GM23248 (cell line): Measurements from ENCODE around the gene DGKG. TPM values are rescaled to one million over a fixed set of nuclear protein-coding genes. Genes with fewer than 3 reads are reported as not detected.

ENCODE experiments used
- DNase-seq: peaks from one replicate; pipeline ENCODE4 v3.0.0-alpha.2; 2015
- H2AFZ ChIP-seq: fragments of 200-600 bp; sonication (generic); 2 replicates; pipeline ENCODE4 v1.6.1; 2016; ENCODE audit warnings: antibody characterized with exemption
- H3F3A ChIP-seq: fragments of 200-600 bp; sonication (generic); 2 replicates; pipeline ENCODE4 v1.6.1; 2016; ENCODE audit warnings: mild to moderate bottlenecking, antibody characterized with exemption, mixed run types; ENCODE audit not compliant: insufficient read depth
- H3K27ac ChIP-seq: fragments of 200-600 bp; sonication (generic); 2 replicates; pipeline ENCODE4 v1.5.1; 2016; ENCODE audit warnings: mild to moderate bottlenecking
- H3K27me3 ChIP-seq: fragments of 200-600 bp; sonication (generic); replicated peaks from 2 replicates; pipeline ENCODE4 v1.6.1; 2016; ENCODE audit warnings: mild to moderate bottlenecking; ENCODE audit not compliant: insufficient read depth
- H3K36me3 ChIP-seq: fragments of 200-600 bp; sonication (generic); 2 replicates; pipeline ENCODE4 v1.6.1; 2016; ENCODE audit warnings: low read depth, mild to moderate bottlenecking
- H3K4me1 ChIP-seq: fragments of 200-600 bp; sonication (generic); 2 replicates; pipeline ENCODE4 v1.6.1; 2016; ENCODE audit warnings: mild to moderate bottlenecking; ENCODE audit not compliant: insufficient read depth
- H3K4me2 ChIP-seq: fragments of 200-600 bp; sonication (generic); one replicate; pipeline ENCODE4 v1.6.1; 2016; ENCODE audit warnings: mild to moderate bottlenecking; ENCODE audit not compliant: unreplicated experiment
- H3K4me3 ChIP-seq: fragments of 200-600 bp; sonication (generic); 2 replicates; pipeline ENCODE4 v1.5.1; 2016; ENCODE audit warnings: mild to moderate bottlenecking
- H3K79me2 ChIP-seq: fragments of 200-600 bp; sonication (generic); 2 replicates; pipeline ENCODE4 v1.6.1; 2016; ENCODE audit warnings: mild to moderate bottlenecking; ENCODE audit not compliant: insufficient read depth
- H3K9ac ChIP-seq: fragments of 200-600 bp; sonication (generic); 2 replicates; pipeline ENCODE4 v1.6.1; 2016; ENCODE audit warnings: mild to moderate bottlenecking
- H3K9me2 ChIP-seq: fragments of 200-600 bp; sonication (generic); 2 replicates; pipeline ENCODE4 v1.6.1; 2016; ENCODE audit warnings: mixed run types, mild to moderate bottlenecking, moderate library complexity; ENCODE audit not compliant: insufficient read depth
- H3K9me3 ChIP-seq: fragments of 200-600 bp; sonication (generic); one replicate; pipeline ENCODE4 v1.6.1; 2017; ENCODE audit warnings: low read depth
- H4K20me1 ChIP-seq: fragments of 200-600 bp; sonication (generic); 2 replicates; pipeline ENCODE4 v1.6.0; 2016; ENCODE audit not compliant: insufficient read depth
- EZH2 ChIP-seq: fragments of 200-600 bp; sonication (generic); IDR thresholded peaks from 2 replicates; pipeline ENCODE4 v1.6.1; 2018; ENCODE audit warnings: antibody characterized with exemption, mild to moderate bottlenecking; ENCODE audit not compliant: insufficient read depth, poor library complexity, severe bottlenecking
- EZH2phosphoT487 ChIP-seq: fragments of 200-600 bp; sonication (generic); IDR thresholded peaks from 2 replicates; pipeline ENCODE4 v1.6.1; 2018; ENCODE audit warnings: antibody characterized with exemption, moderate library complexity, mild to moderate bottlenecking, low read depth; ENCODE audit not compliant: insufficient read depth
- WGBS, 2 experiments: methylation state at CpG; one replicate each; pipeline ENCODE4 v1.1.6; 2015 to 2017; ENCODE audit warnings: low lambda C conversion rate in 2 of 2, low coverage in 1 of 2; ENCODE audit errors: missing lambda C conversion rate in 2 of 2; 5-methylcytosine and 5-hydroxymethylcytosine counted together
- in situ Hi-C: fragments of 300-500 bp; cut with MboI; formaldehyde crosslinking; loops from 2 replicates; pipeline ENCODE4 v1.15.0; 2020
- polyA plus RNA-seq: library from polyadenylated mRNA; unstranded; fragments of >200 nt; fragmentation: Nextera tagmentation; extraction: Ambion mirVana; gene quantifications from 2 replicates; pipeline ENCODE4 v1.2.1, GENCODE V29; 2016
- total RNA-seq: library from RNA; depleted of rRNA; stranded (reverse); fragments of >200 nt; shearing (Covaris generic); gene quantifications from 2 replicates; pipeline ENCODE4 v1.2.3, GENCODE V29; 2014

The DGKG gene
- total and polyA plus RNA-seq, 2 experiments from 2014 or later, result not detected

- no peak overlapping the region for H3K4me3 ChIP-seq
- DNase-seq, result no peak
- H3K4me2 ChIP-seq, result no peak overlapping the region
- in situ Hi-C loops, result no loop called here
- peaks cover 92% of the 10 kb centered on the region for H3K27me3 ChIP-seq
- H3K9me2 ChIP-seq, result no peaks in the 10 kb centered on the region
- no peaks in the 10 kb centered on the region for H3F3A ChIP-seq
- no peak for TF ChIP-seq EZH2phosphoT487
- no peak for TF ChIP-seq EZH2
- H3K27ac ChIP-seq, result no peak overlapping the region
- H3K9ac ChIP-seq, result no peak overlapping the region
- no peaks in the 10 kb centered on the region for H3K4me1 ChIP-seq
- WGBS, 2 experiments, result 53% methylated on average over 10 of the region's 10 CpGs
- no peaks in the 10 kb centered on the region for H3K36me3 ChIP-seq
- no peaks in the 10 kb centered on the region for H3K9me3 ChIP-seq
- H4K20me1 ChIP-seq, result no peaks in the 10 kb centered on the region
- H2AFZ ChIP-seq, result no peak overlapping the region
- H3K79me2 ChIP-seq, result no peaks in the 10 kb centered on the region
These were observed 954 bp upstream of the DGKG start for GRCh38 chr3:186362988-186363387.

GRCh38 chr3:186362537-186362842 is 456 bp upstream of the DGKG start:
- no peak for TF ChIP-seq EZH2phosphoT487
- TF ChIP-seq EZH2, result no peak
- H3F3A ChIP-seq, result no peaks in the 10 kb centered on the region
- H4K20me1 ChIP-seq, result no peaks in the 10 kb centered on the region
- DNase-seq, result no peak
- no peaks in the 10 kb centered on the region for H3K36me3 ChIP-seq
- 0 out of 2 replicates have a peak overlapping the region, but pooled peaks have one; percentile 44 for H3K4me3 ChIP-seq
- in situ Hi-C loops, result no loop called here
- no peaks in the 10 kb centered on the region for H3K4me1 ChIP-seq
- no peak overlapping the region for H3K9ac ChIP-seq
- H3K27ac ChIP-seq, result no peak overlapping the region
- no peaks in the 10 kb centered on the region for H3K9me3 ChIP-seq
- H3K27me3 ChIP-seq, result peaks cover 87% of the 10 kb centered on the region
- 32 to 37% methylated on average over 9 of the region's 9 CpGs for WGBS, 2 experiments
- H3K4me2 ChIP-seq, result no peak overlapping the region
- H3K79me2 ChIP-seq, result no peaks in the 10 kb centered on the region
- H2AFZ ChIP-seq, result no peak overlapping the region
- H3K9me2 ChIP-seq, result no peaks in the 10 kb centered on the region

- no peaks in the 10 kb centered on the region for H3K4me1 ChIP-seq
- peaks cover 79% of the 10 kb centered on the region for H3K27me3 ChIP-seq
- no peak overlapping the region for H3K4me2 ChIP-seq
- no peak overlapping the region for H3K4me3 ChIP-seq
- no peak overlapping the region for H3K27ac ChIP-seq
- 4 to 10% methylated on average over 26 of the region's 26 CpGs for WGBS, 2 experiments
- no peak overlapping the region for H3K9ac ChIP-seq
- H3K79me2 ChIP-seq, result no peaks in the 10 kb centered on the region
- no peaks in the 10 kb centered on the region for H3K9me2 ChIP-seq
- TF ChIP-seq EZH2 (peak; percentile 90), EZH2phosphoT487 (no peak)
- H3K36me3 ChIP-seq, result no peaks in the 10 kb centered on the region
- H4K20me1 ChIP-seq, result no peaks in the 10 kb centered on the region
- H3K9me3 ChIP-seq, result no peaks in the 10 kb centered on the region
- H2AFZ ChIP-seq, result no peak overlapping the region
- in situ Hi-C loops, result no loop called here
- DNase-seq, result no peak
- no peaks in the 10 kb centered on the region for H3F3A ChIP-seq
These were observed 730 bp downstream of the DGKG start for GRCh38 chr3:186361246-186361761.

- H3K27me3 ChIP-seq, result peaks cover 79% of the 10 kb centered on the region
- no peak overlapping the region for H3K4me3 ChIP-seq
- no peak overlapping the region for H3K4me2 ChIP-seq
- H3K4me1 ChIP-seq, result no peaks in the 10 kb centered on the region
- WGBS, 2 experiments, result 7 to 10% methylated on average over 23 to 27 of the region's 27 CpGs
- no peak overlapping the region for H2AFZ ChIP-seq
- H4K20me1 ChIP-seq, result no peaks in the 10 kb centered on the region
- DNase-seq, result no peak
- H3K36me3 ChIP-seq, result no peaks in the 10 kb centered on the region
- in situ Hi-C loops, result no loop called here
- H3K9me2 ChIP-seq, result no peaks in the 10 kb centered on the region
- H3K79me2 ChIP-seq, result no peaks in the 10 kb centered on the region
- H3F3A ChIP-seq, result no peaks in the 10 kb centered on the region
- TF ChIP-seq EZH2 (no peak), EZH2phosphoT487 (no peak)
- no peak overlapping the region for H3K27ac ChIP-seq
- no peak overlapping the region for H3K9ac ChIP-seq
- no peaks in the 10 kb centered on the region for H3K9me3 ChIP-seq
These were observed 1.3 kb downstream of the DGKG start for GRCh38 chr3:186360779-186361178.

- Histone ChIP-seq H3K27ac (no peak overlapping the region), H3F3A (no peaks in the 10 kb centered on the region), H3K4me3 (no peak overlapping the region), H3K36me3 (no peaks in the 10 kb centered on the region), H3K27me3 (peaks cover 71% of the 10 kb centered on the region), H2AFZ (no peak overlapping the region), H3K9me2 (no peaks in the 10 kb centered on the region), H3K4me1 (no peaks in the 10 kb centered on the region), H3K9ac (no peak overlapping the region), H3K9me3 (no peaks in the 10 kb centered on the region), H3K4me2 (no peak overlapping the region), H3K79me2 (no peaks in the 10 kb centered on the region), H4K20me1 (no peaks in the 10 kb centered on the region)
- DNase-seq, result no peak
- WGBS, 2 experiments, result 63 to 71% methylated on average over 3 of the region's 3 CpGs
- TF ChIP-seq EZH2phosphoT487 (no peak), EZH2 (no peak)
- in situ Hi-C loops, result no loop called here
These were observed 3.0 kb downstream of the DGKG start for GRCh38 chr3:186359078-186359477.
